ENCODE measurements around the gene ATP9B. TPM values are rescaled to one million over a fixed set of nuclear protein-coding genes. Genes with fewer than 3 reads are reported as not detected.

ATP9B gene
- polyA plus RNA-seq, 1 of the 3 experiments (the other 2 are of a cell fraction) = 11.2 TPM

GRCh38 chr18:79402977-79403722 is 334.0 kb downstream of the ATP9B start:
- no peak overlapping the region for H2AFZ ChIP-seq (ENCODE audit: low read depth)
- H3K79me2 ChIP-seq (ENCODE audit: insufficient read depth) = no peaks in the 10 kb centered on the region
- H3K27me3 ChIP-seq (ENCODE audit: insufficient read depth) = peaks cover 89% of the 10 kb centered on the region
- no peaks in the 10 kb centered on the region for H3K4me1 ChIP-seq (ENCODE audit: control insufficient read depth in 1 of 2, insufficient read depth in 2 of 2, low read depth in 1 of 2, low read length in 1 of 2)
- TF ChIP-seq NRF1 (IDR thresholded peaks at IDR 0.05; ENCODE audit: low read depth, low read length) (no peak), EZH2phosphoT487 (IDR thresholded peaks at IDR 0.05; ENCODE audit: borderline replicate concordance, low read depth) (no peak), JUND (IDR thresholded peaks at IDR 0.05) (no peak), MEF2A (IDR thresholded peaks at IDR 0.05; ENCODE audit: borderline replicate concordance, low read depth) (no peak), RXRA (IDR thresholded peaks at IDR 0.05; ENCODE audit: borderline replicate concordance, low read depth) (no peak), RAD21 (IDR thresholded peaks at IDR 0.05; ENCODE audit: low read length) (no peak), FOSL2 (IDR thresholded peaks at IDR 0.05; ENCODE audit: borderline replicate concordance, low read depth) (no peak), REST (IDR thresholded peaks at IDR 0.05; ENCODE audit: low read depth, low read length) (no peak), SMC3 (IDR thresholded peaks at IDR 0.05; ENCODE audit: low read depth, low read length) (no peak), TEAD4 (IDR thresholded peaks at IDR 0.05; ENCODE audit: borderline replicate concordance, insufficient read depth) (no peak), EP300 (IDR thresholded peaks at IDR 0.05; ENCODE audit: borderline replicate concordance in 1 of 2, low read depth in 1 of 2, low read length in 1 of 2) (no peak), NFIC (IDR thresholded peaks at IDR 0.05; ENCODE audit: borderline replicate concordance) (no peak), USF1 (IDR thresholded peaks at IDR 0.05; ENCODE audit: borderline replicate concordance, low read depth) (no peak), MXI1 (IDR thresholded peaks at IDR 0.05; ENCODE audit: low read depth, low read length) (no peak), FOXM1 (IDR thresholded peaks at IDR 0.05; ENCODE audit: low read depth) (no peak), RCOR1 (IDR thresholded peaks at IDR 0.05; ENCODE audit: low read length) (no peak), YY1 (IDR thresholded peaks at IDR 0.05; ENCODE audit: low read depth) (no peak)
- TF ChIP-seq, protein P1, sequence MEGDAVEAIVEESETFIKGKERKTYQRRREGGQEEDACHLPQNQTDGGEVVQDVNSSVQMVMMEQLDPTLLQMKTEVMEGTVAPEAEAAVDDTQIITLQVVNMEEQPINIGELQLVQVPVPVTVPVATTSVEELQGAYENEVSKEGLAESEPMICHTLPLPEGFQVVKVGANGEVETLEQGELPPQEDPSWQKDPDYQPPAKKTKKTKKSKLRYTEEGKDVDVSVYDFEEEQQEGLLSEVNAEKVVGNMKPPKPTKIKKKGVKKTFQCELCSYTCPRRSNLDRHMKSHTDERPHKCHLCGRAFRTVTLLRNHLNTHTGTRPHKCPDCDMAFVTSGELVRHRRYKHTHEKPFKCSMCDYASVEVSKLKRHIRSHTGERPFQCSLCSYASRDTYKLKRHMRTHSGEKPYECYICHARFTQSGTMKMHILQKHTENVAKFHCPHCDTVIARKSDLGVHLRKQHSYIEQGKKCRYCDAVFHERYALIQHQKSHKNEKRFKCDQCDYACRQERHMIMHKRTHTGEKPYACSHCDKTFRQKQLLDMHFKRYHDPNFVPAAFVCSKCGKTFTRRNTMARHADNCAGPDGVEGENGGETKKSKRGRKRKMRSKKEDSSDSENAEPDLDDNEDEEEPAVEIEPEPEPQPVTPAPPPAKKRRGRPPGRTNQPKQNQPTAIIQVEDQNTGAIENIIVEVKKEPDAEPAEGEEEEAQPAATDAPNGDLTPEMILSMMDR (IDR thresholded peaks at IDR 0.05) = no peak
- 8% methylated on average over 13 of the region's 27 CpGs for WGBS (ENCODE audit: low lambda C conversion rate)
- no peak for DNase-seq
- no peaks in the 10 kb centered on the region for H3K9me3 ChIP-seq
- H3K4me2 ChIP-seq = no peak overlapping the region
- ChIA-PET POLR2A (no interaction called here), CTCF (interaction anchor here (1.5 kb wide), 1 partner anchor 23 kb away, joined by 4 read pairs; no protein-coding TSS in a partner anchor)
- H3K27ac ChIP-seq (ENCODE audit: low read depth in 2 of 2, low read length in 1 of 2) = no peak overlapping the region
- peaks cover 11% of the 10 kb centered on the region; the same call in 1 of the 2 replicates for H4K20me1 ChIP-seq (ENCODE audit: insufficient read depth)
- H3K36me3 ChIP-seq (replicated peaks in 1 of 2; ENCODE audit: control insufficient read depth in 1 of 2, insufficient read depth in 2 of 2, low read length in 1 of 2) = no peaks in the 10 kb centered on the region
- H3F3A ChIP-seq (replicated peaks; ENCODE audit: insufficient read depth) = no peaks in the 10 kb centered on the region
- H3K9me2 ChIP-seq = no peaks in the 10 kb centered on the region
- H3K4me3 ChIP-seq (ENCODE audit: low read depth in 2 of 2, low read length in 1 of 2) = no peak overlapping the region
- H3K9ac ChIP-seq = no peak overlapping the region
